Fibroblast of lung (primary cell): ENCODE measurements around the gene GOLGA6B.

ENCODE experiments used
- EZH2 ChIP-seq: IDR thresholded peaks from 2 replicates; pipeline ENCODE4 v1.5.1; 2012; ENCODE audit warnings: low read length, control low read depth, mild to moderate bottlenecking; ENCODE audit errors: missing control alignments
- TF ChIP-seq, protein P1 (sequence below), 2 donors: IDR thresholded peaks in 1 of 2; conservative IDR thresholded peaks in 1 of 2; 1 replicate in 1 of 2; 2 replicates in 1 of 2; pipeline ENCODE4 v1.5.1; 2011 to 2012; ENCODE audit warnings: low read length in 2 of 2, control low read depth in 1 of 2, inconsistent platforms in 1 of 2, low read depth in 1 of 2, mild to moderate bottlenecking in 1 of 2

DNA sequence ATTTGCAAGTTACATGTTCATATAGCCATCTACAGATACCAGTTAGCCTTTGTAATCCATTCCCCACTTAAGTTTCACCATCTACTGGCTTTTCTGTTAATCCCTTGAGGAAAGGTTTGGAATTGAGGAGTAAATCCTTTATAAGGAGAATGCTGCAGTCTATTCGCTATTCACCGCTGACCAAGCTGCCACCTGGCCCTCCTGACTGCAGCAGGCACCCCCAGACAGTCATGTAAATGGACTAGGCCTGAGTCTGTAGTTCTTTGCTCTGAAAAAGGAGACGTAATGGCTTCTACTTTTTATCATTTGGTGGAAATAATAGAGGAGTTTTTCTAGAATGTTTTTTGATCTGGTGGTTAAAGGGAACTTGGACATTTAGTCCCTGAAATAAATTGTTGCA is 28.3 kb downstream of the GOLGA6B start:
- TF ChIP-seq, protein P1, sequence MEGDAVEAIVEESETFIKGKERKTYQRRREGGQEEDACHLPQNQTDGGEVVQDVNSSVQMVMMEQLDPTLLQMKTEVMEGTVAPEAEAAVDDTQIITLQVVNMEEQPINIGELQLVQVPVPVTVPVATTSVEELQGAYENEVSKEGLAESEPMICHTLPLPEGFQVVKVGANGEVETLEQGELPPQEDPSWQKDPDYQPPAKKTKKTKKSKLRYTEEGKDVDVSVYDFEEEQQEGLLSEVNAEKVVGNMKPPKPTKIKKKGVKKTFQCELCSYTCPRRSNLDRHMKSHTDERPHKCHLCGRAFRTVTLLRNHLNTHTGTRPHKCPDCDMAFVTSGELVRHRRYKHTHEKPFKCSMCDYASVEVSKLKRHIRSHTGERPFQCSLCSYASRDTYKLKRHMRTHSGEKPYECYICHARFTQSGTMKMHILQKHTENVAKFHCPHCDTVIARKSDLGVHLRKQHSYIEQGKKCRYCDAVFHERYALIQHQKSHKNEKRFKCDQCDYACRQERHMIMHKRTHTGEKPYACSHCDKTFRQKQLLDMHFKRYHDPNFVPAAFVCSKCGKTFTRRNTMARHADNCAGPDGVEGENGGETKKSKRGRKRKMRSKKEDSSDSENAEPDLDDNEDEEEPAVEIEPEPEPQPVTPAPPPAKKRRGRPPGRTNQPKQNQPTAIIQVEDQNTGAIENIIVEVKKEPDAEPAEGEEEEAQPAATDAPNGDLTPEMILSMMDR (conservative IDR thresholded peaks at IDR 0.05 in 1 of 2, IDR thresholded peaks at IDR 0.05 in 1 of 2; ENCODE audit: low read depth in 1 of 2, low read length in 2 of 2) = no peak
- no peak for TF ChIP-seq EZH2
